ENCODE results near the gene DNHD1. TPM values are rescaled to one million over a fixed set of nuclear protein-coding genes. Genes with fewer than 3 reads are reported as not detected.

DNHD1 gene
- polyA plus RNA-seq (2012; ENCODE audit: insufficient read depth, insufficient read length, low read depth), result 7.2 TPM

- Histone ChIP-seq H3K36me3 (no peaks in the 10 kb centered on the region), H3K27me3 (no peaks in the 10 kb centered on the region), H3K9me3 (no peaks in the 10 kb centered on the region), H3K4me3 (ENCODE audit: low read depth, low read length) (no peak within 1 kb of the TSS), H3K4me1 (no peaks in the 10 kb centered on the region)
- TF ChIP-seq CTCF (IDR thresholded peaks at IDR 0.05; ENCODE audit: low read depth, low read length), result no peak
- no peak for DNase-seq
Measured at GRCh38 chr11:6497069-6497839, at the start of gene DNHD1. DNHD1 (plus strand) TSS chr11:6497280; CDS start chr11:6498216, 936 bp downstream.

GRCh38 chr11:6448574-6448973, 48.5 kb upstream of the DNHD1 start:
- TF ChIP-seq CTCF (IDR thresholded peaks at IDR 0.05; ENCODE audit: low read depth, low read length), result no peak
- Histone ChIP-seq H3K4me1 (no peaks in the 10 kb centered on the region), H3K27me3 (no peaks in the 10 kb centered on the region), H3K36me3 (no peaks in the 10 kb centered on the region), H3K9me3 (no peaks in the 10 kb centered on the region), H3K4me3 (ENCODE audit: low read depth, low read length) (no peak overlapping the region)
- no peak for DNase-seq

GRCh38 chr11:6452219-6452618, 44.9 kb upstream of the DNHD1 start:
- DNase-seq, result no peak
- no peak overlapping the region for H3K4me3 ChIP-seq (ENCODE audit: low read depth, low read length)
- H3K27me3 ChIP-seq, result no peaks in the 10 kb centered on the region
- no peaks in the 10 kb centered on the region for H3K9me3 ChIP-seq
- H3K36me3 ChIP-seq, result no peaks in the 10 kb centered on the region
- no peaks in the 10 kb centered on the region for H3K4me1 ChIP-seq
- TF ChIP-seq CTCF (IDR thresholded peaks at IDR 0.05; ENCODE audit: low read depth, low read length), result no peak

- H3K36me3 ChIP-seq, result no peaks in the 10 kb centered on the region
Measured at GRCh38 chr11:6453152-6453551, 43.9 kb upstream of the DNHD1 start.

GRCh38 chr11:6455070-6455469, 42.0 kb upstream of the DNHD1 start:
- H3K4me3 ChIP-seq (ENCODE audit: low read depth, low read length), result no peak overlapping the region
- H3K4me1 ChIP-seq, result no peaks in the 10 kb centered on the region
- TF ChIP-seq CTCF (IDR thresholded peaks at IDR 0.05; ENCODE audit: low read depth, low read length), result no peak
- no peaks in the 10 kb centered on the region for H3K9me3 ChIP-seq
- no peaks in the 10 kb centered on the region for H3K36me3 ChIP-seq
- H3K27me3 ChIP-seq, result no peaks in the 10 kb centered on the region
- no peak for DNase-seq

More at GRCh38 chr11:6453152-6453551, 43.9 kb upstream of the DNHD1 start:
- Histone ChIP-seq H3K4me1 (no peaks in the 10 kb centered on the region), H3K4me3 (ENCODE audit: low read depth, low read length) (no peak overlapping the region), H3K9me3 (no peaks in the 10 kb centered on the region), H3K27me3 (no peaks in the 10 kb centered on the region)
- DNase-seq, result no peak
- no peak for TF ChIP-seq CTCF (IDR thresholded peaks at IDR 0.05; ENCODE audit: low read depth, low read length)

GRCh38 chr11:6456361-6457073, 40.6 kb upstream of the DNHD1 start:
- Histone ChIP-seq H3K4me3 (ENCODE audit: low read depth, low read length) (no peak overlapping the region), H3K9me3 (no peaks in the 10 kb centered on the region), H3K36me3 (no peaks in the 10 kb centered on the region), H3K4me1 (no peaks in the 10 kb centered on the region), H3K27me3 (no peaks in the 10 kb centered on the region)
- TF ChIP-seq CTCF (IDR thresholded peaks at IDR 0.05; ENCODE audit: low read depth, low read length), result no peak
- no peak for DNase-seq

Measured in BE2C (cell line).